HepG2 (cell line): ENCODE data around the gene UBR4. TPM values are rescaled to one million over a fixed set of nuclear protein-coding genes. Genes with fewer than 3 reads are reported as not detected.

Experiments used
- CCDC6 ChIP-seq: sonication (generic); formaldehyde crosslinking; IDR thresholded peaks from 2 replicates; pipeline ENCODE4 v1.8.1; 2022; ENCODE audit warnings: mild to moderate bottlenecking, missing genetic modification reagents, moderate library complexity
- DZIP1 ChIP-seq: sonication (generic); formaldehyde crosslinking; IDR thresholded peaks from 2 replicates; pipeline ENCODE4 v1.5.0; 2020; ENCODE audit warnings: mild to moderate bottlenecking, missing genetic modification reagents
- FLYWCH1 ChIP-seq: sonication (generic); formaldehyde crosslinking; IDR thresholded peaks from 2 replicates; pipeline ENCODE4 v1.8.1; 2023; ENCODE audit warnings: mild to moderate bottlenecking, missing genetic modification reagents
- GATAD1 ChIP-seq: IDR thresholded peaks from 2 replicates; pipeline ENCODE4 v1.6.1; 2016; ENCODE audit warnings: missing genetic modification reagents, missing compliant biosample characterization
- GZF1 ChIP-seq: sonication (generic); formaldehyde crosslinking; IDR thresholded peaks from 2 replicates; pipeline ENCODE4 v1.5.1; 2020; ENCODE audit warnings: mild to moderate bottlenecking, missing genetic modification reagents
- HNRNPUL1 ChIP-seq: fragments of 200-400 bp; formaldehyde crosslinking; IDR thresholded peaks from 2 replicates; pipeline ENCODE4 v1.6.1; 2017; ENCODE audit warnings: low read depth, mild to moderate bottlenecking, low read length, moderate library complexity
- MIER2 ChIP-seq: IDR thresholded peaks from 2 replicates; pipeline ENCODE4 v1.6.1; 2016; ENCODE audit warnings: missing biosample characterization, missing genetic modification reagents
- MYPOP ChIP-seq: sonication (generic); formaldehyde crosslinking; IDR thresholded peaks from 2 replicates; pipeline ENCODE4 v1.8.1; 2023; ENCODE audit warnings: mild to moderate bottlenecking, moderate library complexity, missing genetic modification reagents
- THAP9 ChIP-seq: sonication (generic); formaldehyde crosslinking; IDR thresholded peaks from 2 replicates; pipeline ENCODE4; 2020; ENCODE audit warnings: missing genetic modification reagents, mild to moderate bottlenecking, borderline replicate concordance
- ZNF12 ChIP-seq: sonication (generic); formaldehyde crosslinking; IDR thresholded peaks from 2 replicates; pipeline ENCODE4 v1.5.0; 2020; ENCODE audit warnings: missing genetic modification reagents
- ZNF292 ChIP-seq: sonication (generic); formaldehyde crosslinking; IDR thresholded peaks from 2 replicates; pipeline ENCODE4 v1.8.1; 2022; ENCODE audit warnings: mild to moderate bottlenecking, low read depth, missing genetic modification reagents, borderline replicate concordance
- ZNF451 ChIP-seq: sonication (generic); formaldehyde crosslinking; IDR thresholded peaks from 2 replicates; pipeline ENCODE4 v1.5.0; 2020; ENCODE audit warnings: mild to moderate bottlenecking, missing genetic modification reagents
- ZNF609 ChIP-seq: sonication (generic); formaldehyde crosslinking; IDR thresholded peaks from 2 replicates; pipeline ENCODE4 v1.4.0; 2020; ENCODE audit warnings: mild to moderate bottlenecking, missing genetic modification reagents, borderline replicate concordance
- ZNF713 ChIP-seq: sonication (generic); formaldehyde crosslinking; IDR thresholded peaks from 2 replicates; pipeline ENCODE4 v1.4.0; 2020; ENCODE audit warnings: mild to moderate bottlenecking, missing genetic modification reagents
- ZNF891 ChIP-seq: sonication (generic); formaldehyde crosslinking; IDR thresholded peaks from 2 replicates; pipeline ENCODE4 v1.5.0; 2020; ENCODE audit warnings: mild to moderate bottlenecking, missing genetic modification reagents
- polyA plus RNA-seq, 8 experiments: library from polyadenylated mRNA; depleted of rRNA in 3 of 8; stranded (reverse) in 7 of 8; unstranded in 1 of 8; fragments of >200 nt; fragmentation: Illumina TruSeq in 4 of 8; extraction: Trizol in 4 of 8; gene quantifications; 2 replicates each; pipeline versions ENCODE4 v1.2.1 to v1.2.3, GENCODE V29; 2011 to 2016; ENCODE audit warnings: low read depth in 4 of 8, missing spikeins in 1 of 8, mixed read lengths in 1 of 8; ENCODE audit not compliant: insufficient read depth in 1 of 8
- total RNA-seq, 5 experiments: library from RNA; depleted of rRNA; stranded (reverse); fragments of >200 nt; fragmentation: Illumina TruSeq; extraction: Trizol; gene quantifications; 2 replicates each; pipeline ENCODE4 v1.2.3, GENCODE V29; 2016; ENCODE audit warnings: low read depth in 1 of 5
- TF ChIP-seq, protein P1 (sequence below): sonication (generic); IDR thresholded peaks from 2 replicates; pipeline ENCODE4 v1.6.1; 2016; ENCODE audit warnings: low read depth, borderline replicate concordance

The UBR4 gene
- total and polyA plus RNA-seq, 2 of the 13 experiments (the other 11 are each of a cell fraction or from before 2014, with no cell fraction given), result 59.1 to 106 TPM

DNA sequence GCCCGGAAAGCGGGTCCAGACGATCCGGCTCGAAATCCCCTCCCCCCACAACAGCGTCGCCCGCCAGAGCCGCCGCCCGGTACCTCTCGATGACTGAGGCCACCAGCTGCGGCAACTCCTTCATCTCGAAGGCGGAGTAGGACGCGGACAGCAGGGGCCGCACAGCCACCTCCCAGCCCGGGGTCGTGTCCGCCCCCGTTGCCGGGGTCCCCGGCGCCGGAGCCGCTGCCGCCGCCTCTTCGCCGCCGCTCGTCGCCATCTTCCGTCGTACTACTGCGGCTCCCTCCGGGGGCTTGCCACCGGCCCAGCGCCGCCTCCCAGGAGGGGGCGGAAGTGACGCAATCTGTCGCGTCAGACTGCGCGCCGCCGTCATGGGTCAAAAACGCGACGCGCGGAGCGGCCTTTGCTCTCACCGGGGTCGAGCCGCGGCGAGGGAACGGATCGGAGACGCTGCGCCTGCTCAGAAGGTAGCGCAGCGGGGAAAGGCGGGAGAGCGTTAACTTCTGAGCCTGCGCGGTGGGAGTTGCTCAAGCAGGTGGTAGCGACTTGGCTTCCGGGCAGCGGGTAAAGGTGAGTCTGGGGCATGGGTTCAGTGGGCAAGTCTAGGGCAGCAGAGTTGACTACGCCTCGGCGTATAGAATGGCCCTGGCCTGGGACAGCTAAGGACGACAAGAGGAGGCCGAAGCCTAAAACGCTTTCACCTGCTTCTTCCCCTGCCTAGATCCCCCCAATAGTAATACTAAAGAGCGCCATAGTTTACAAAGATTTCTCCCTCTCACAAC lies at the start of gene UBR4 (continued):
- TF ChIP-seq MYPOP (CRISPR knock-in tag) (peak; percentile 91), DZIP1 (CRISPR knock-in tag) (no peak), MIER2 (CRISPR knock-in tag) (no peak), CCDC6 (CRISPR knock-in tag) (peak; percentile 98), ZNF451 (CRISPR knock-in tag) (peak; percentile 83; the same call in 1 of the 2 replicates), FLYWCH1 (CRISPR knock-in tag) (no peak), ZNF609 (peak; percentile 59; the same call in 1 of the 2 replicates), ZNF292 (no peak; the same call in 1 of the 2 replicates), ZNF891 (CRISPR knock-in tag) (peak; percentile 31; the same call in 1 of the 2 replicates), THAP9 (CRISPR knock-in tag) (peak; percentile 90; the same call in 1 of the 2 replicates), ZNF12 (CRISPR knock-in tag) (no peak), ZNF713 (CRISPR knock-in tag) (no peak), GATAD1 (peak; percentile 97), HNRNPUL1 (no peak), GZF1 (CRISPR knock-in tag) (no peak)
- TF ChIP-seq, protein P1, sequence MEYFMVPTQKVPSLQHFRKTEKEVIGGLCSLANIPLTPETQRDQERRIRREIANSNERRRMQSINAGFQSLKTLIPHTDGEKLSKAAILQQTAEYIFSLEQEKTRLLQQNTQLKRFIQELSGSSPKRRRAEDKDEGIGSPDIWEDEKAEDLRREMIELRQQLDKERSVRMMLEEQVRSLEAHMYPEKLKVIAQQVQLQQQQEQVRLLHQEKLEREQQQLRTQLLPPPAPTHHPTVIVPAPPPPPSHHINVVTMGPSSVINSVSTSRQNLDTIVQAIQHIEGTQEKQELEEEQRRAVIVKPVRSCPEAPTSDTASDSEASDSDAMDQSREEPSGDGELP, result peak; percentile 27; the same call in 1 of the 2 replicates
